Ishikawa (cell line): ENCODE data around the gene FAM32A.

Source experiments
- CEBPB ChIP-seq: IDR thresholded peaks from 2 replicates; pipeline ENCODE4 v1.6.1; 2012
- CREB1 ChIP-seq: IDR thresholded peaks from 2 replicates; pipeline ENCODE4 v1.6.1; 2012; ENCODE audit warnings: low read depth
- EGR1 ChIP-seq: IDR thresholded peaks from 2 replicates; pipeline ENCODE4 v1.6.1; 2012
- EP300 ChIP-seq: IDR thresholded peaks from 2 replicates; pipeline ENCODE4 v1.6.1; 2012; ENCODE audit warnings: borderline replicate concordance
- FOXM1 ChIP-seq: IDR thresholded peaks from 2 replicates; pipeline ENCODE4 v1.6.1; 2012; ENCODE audit warnings: low read depth, borderline replicate concordance
- MAX ChIP-seq: IDR thresholded peaks from 2 replicates; pipeline ENCODE4 v1.6.1; 2012
- NFIC ChIP-seq: IDR thresholded peaks from 2 replicates; pipeline ENCODE4 v1.6.1; 2012
- RAD21 ChIP-seq: IDR thresholded peaks from 2 replicates; pipeline ENCODE4 v1.6.1; 2012; ENCODE audit warnings: low read depth
- TAF1 ChIP-seq: IDR thresholded peaks from 2 replicates; pipeline ENCODE4 v1.6.1; 2012; ENCODE audit warnings: low read depth, mild to moderate bottlenecking
- TCF12 ChIP-seq: IDR thresholded peaks from 2 replicates; pipeline ENCODE4 v1.6.1; 2012; ENCODE audit warnings: low read depth
- TEAD4 ChIP-seq: IDR thresholded peaks from 2 replicates; pipeline ENCODE4 v1.6.1; 2012
- USF1 ChIP-seq: IDR thresholded peaks from 2 replicates; pipeline ENCODE4 v1.6.1; 2012
- YY1 ChIP-seq: IDR thresholded peaks from 2 replicates; pipeline ENCODE4 v1.6.1; 2012; ENCODE audit warnings: low read depth
- ZBTB7A ChIP-seq: IDR thresholded peaks from 2 replicates; pipeline ENCODE4 v1.6.1; 2012; ENCODE audit warnings: low read depth
- TF ChIP-seq, protein P1 (sequence below): IDR thresholded peaks from 2 replicates; pipeline ENCODE4 v1.6.1; 2012; ENCODE audit warnings: low read depth, mild to moderate bottlenecking

The FAM32A gene

DNA sequence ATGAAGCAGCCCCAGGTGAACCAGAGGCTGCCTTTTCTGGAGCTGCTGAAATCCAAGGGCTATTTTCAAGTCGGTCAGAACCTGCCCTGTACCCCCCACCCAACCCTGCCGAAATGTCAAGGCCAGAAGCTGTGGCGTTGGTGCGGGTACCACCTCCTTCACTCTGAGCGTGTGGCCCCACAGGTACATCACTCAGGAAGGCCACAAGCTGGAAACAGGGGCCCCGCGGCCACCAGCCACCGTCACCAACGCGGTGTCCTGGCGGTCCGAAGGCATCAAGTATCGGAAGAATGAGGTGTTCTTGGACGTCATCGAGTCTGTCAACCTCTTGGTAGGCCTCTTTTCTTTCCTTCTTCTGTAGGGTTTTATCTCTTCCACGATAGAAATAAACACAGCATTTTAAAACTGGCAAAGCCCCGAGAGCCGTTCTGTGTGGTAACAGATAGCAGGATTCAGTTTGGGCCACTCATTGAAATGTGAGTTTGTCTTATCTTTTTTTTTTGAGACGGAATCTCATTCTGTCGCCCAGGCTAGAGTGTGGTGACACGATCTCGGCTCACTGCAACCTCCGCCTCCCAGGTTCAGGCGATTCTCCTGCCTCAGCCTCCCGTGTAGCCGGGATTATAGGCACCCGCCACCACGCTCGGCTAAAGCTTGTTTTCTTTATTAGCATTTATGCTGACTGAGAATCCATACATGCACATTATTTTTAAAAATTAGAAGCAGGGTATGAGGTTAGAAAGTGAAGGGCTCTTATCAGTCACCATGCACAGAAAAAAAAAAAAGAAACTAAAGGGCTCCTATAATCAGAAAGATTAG lies 23.8 kb downstream of the FAM32A start:
- TF ChIP-seq FOXM1: no peak

DNA sequence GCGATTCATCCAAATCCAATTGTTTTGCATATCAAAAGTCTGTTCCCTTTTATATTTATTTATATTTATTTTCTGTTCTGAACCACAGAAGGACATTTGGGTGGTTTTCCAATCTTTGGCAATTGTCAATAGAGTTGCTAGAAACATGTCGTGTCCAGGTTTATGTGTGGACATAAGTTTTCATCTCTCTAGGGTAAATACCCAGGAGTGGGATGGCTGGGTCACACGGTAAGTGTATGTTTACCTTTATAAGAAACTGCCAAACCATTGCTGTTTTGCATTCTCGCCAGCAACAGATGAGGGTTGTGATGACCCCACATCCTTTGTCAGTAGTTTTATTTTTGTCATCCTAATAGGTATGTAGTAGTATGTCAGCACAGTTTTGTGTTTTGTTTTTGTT lies 25.0 kb downstream of the FAM32A start:
- TF ChIP-seq CEBPB (no peak), EGR1 (no peak), ZBTB7A (no peak), MAX (no peak), TAF1 (no peak), USF1 (no peak), YY1 (no peak), FOXM1 (no peak), CREB1 (no peak), TEAD4 (no peak), RAD21 (no peak)
- TF ChIP-seq, protein P1, sequence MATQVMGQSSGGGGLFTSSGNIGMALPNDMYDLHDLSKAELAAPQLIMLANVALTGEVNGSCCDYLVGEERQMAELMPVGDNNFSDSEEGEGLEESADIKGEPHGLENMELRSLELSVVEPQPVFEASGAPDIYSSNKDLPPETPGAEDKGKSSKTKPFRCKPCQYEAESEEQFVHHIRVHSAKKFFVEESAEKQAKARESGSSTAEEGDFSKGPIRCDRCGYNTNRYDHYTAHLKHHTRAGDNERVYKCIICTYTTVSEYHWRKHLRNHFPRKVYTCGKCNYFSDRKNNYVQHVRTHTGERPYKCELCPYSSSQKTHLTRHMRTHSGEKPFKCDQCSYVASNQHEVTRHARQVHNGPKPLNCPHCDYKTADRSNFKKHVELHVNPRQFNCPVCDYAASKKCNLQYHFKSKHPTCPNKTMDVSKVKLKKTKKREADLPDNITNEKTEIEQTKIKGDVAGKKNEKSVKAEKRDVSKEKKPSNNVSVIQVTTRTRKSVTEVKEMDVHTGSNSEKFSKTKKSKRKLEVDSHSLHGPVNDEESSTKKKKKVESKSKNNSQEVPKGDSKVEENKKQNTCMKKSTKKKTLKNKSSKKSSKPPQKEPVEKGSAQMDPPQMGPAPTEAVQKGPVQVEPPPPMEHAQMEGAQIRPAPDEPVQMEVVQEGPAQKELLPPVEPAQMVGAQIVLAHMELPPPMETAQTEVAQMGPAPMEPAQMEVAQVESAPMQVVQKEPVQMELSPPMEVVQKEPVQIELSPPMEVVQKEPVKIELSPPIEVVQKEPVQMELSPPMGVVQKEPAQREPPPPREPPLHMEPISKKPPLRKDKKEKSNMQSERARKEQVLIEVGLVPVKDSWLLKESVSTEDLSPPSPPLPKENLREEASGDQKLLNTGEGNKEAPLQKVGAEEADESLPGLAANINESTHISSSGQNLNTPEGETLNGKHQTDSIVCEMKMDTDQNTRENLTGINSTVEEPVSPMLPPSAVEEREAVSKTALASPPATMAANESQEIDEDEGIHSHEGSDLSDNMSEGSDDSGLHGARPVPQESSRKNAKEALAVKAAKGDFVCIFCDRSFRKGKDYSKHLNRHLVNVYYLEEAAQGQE: no peak

GRCh38 chr19:16213076-16213475 lies 27.9 kb downstream of the FAM32A start:
- TF ChIP-seq TEAD4: no peak
- TF ChIP-seq EGR1: no peak
- no peak for TF ChIP-seq MAX
- TF ChIP-seq FOXM1: no peak
- no peak for TF ChIP-seq RAD21
- TF ChIP-seq EP300: no peak
- TF ChIP-seq TAF1: no peak
- TF ChIP-seq NFIC: no peak

DNA sequence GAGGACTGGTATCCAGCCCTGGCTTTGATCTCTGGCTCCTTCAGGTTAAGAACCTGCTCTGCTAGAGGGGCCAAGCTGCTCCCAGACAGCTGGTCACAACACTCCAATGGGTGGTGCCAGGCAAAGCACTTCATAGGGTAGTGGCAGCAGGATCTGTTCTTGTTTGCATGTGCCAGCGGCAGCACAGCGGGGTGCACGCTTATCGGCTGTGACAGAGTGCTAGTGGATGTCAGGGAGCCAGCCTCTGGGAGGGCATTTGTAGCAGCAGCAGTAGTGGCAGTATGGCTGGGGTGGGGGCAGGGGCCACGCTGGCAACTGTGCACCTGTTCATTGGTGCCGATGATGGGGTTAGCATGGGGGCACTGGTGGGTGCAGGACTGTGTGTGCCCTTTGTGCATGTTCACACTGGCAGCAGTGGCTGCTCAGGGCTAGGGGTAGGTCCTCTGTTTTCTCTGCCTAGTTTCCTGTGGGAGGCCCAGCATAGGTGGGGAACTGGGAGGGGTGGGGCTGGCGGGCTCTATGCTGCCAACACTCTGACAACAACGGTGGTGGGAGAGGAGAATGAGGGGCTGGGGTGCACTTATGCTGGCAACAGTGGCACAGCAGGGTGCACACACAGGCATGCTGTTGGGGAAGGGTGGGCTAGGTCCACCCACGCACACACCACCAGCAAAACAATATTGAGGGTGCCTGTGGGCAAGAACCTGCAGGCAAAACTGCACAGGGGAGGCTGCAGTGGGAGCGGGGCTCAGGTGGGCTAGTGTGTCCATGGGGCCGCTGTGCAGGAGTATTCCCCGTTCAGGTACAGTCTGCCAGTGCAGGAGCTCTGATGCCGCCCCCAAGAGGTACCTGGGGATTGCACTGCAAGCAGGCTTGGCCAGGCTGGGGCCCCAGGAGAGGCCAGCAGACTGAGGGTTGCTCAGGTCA lies 31.8 kb downstream of the FAM32A start:
- TF ChIP-seq, protein P1: no peak
- TF ChIP-seq EGR1: no peak
- TF ChIP-seq TAF1: no peak
- no peak for TF ChIP-seq USF1
- TF ChIP-seq RAD21: no peak
- TF ChIP-seq TCF12: no peak
- TF ChIP-seq ZBTB7A: no peak
- TF ChIP-seq TEAD4: no peak
- no peak for TF ChIP-seq YY1

DNA sequence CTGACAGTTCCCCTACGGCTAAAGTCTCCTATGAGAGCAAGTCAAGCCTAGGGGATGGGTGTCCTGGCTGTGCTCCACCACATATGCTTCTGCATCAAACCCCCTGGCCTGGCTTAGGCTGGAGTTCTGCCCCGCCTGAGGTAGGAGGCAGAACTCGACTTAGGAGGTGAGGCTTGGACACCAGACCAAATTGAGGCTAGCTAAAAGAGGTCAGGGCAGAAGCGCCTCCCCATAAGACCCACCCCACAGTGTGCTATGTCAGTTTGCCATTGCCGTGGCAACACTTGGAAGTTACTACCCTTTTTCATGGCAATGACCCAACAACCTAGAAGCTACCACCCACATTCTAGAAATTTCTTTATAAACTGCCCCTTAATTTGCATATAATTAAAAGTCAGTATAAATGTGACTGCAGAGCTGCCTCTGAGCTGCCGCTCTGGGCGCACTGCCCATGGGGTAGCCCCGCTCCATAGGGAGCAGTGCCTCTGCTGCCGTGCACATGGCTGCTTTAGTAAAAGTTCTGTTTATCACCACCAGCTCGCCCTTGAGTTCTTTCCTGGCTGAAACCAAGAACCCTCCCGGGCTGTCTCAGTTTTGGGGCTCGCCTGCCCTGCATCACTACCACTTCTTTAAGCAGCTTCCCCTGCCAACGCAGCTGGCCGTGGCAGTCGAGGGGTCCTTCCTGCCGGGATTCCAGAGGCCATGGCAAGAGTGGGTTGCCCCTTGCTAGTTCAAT lies 32.7 kb downstream of the FAM32A start:
- TF ChIP-seq NFIC (no peak), TAF1 (no peak)

GRCh38 chr19:16218851-16219250 lies 33.6 kb downstream of the FAM32A start:
- no peak for TF ChIP-seq RAD21
- no peak for TF ChIP-seq MAX
- no peak for TF ChIP-seq FOXM1
- TF ChIP-seq, protein P1: no peak
- no peak for TF ChIP-seq TAF1
- TF ChIP-seq ZBTB7A: no peak
